HG03280 (cell line): ENCODE results near the gene GH2.
"Not testable (repeated sequence)": the region's sequence is repeated elsewhere in the genome, so short reads cannot be mapped to it uniquely, and the experiment has no call there.

Experiments
- ATAC-seq: cut with Tn5 transposase; IDR thresholded peaks from one replicate; pipeline ENCODE4 v1.9.1; 2021; ENCODE audit warnings: mild to moderate bottlenecking, moderate library complexity; ENCODE audit not compliant: unreplicated experiment

Gene GH2

GRCh38 chr17:63874693-63875092, 7.1 kb downstream of the GH2 start:
- ATAC-seq = not testable (repeated sequence)

- not testable (repeated sequence) for ATAC-seq
These were observed 7.6 kb downstream of the GH2 start for GRCh38 chr17:63874061-63874626.

GRCh38 chr17:63873577-63873976, 8.2 kb downstream of the GH2 start, which contains the start of gene CSH2:
CSH2 (minus strand) TSS chr17:63873677; CDS start chr17:63873614, 63 bp downstream.
- not testable (repeated sequence) for ATAC-seq

- ATAC-seq = not testable (repeated sequence)
These were observed 9.9 kb downstream of the GH2 start for GRCh38 chr17:63871646-63872365.

GRCh38 chr17:63870292-63870665, 11.5 kb downstream of the GH2 start:
- ATAC-seq = not testable (repeated sequence)

GRCh38 chr17:63869491-63870291, 12.1 kb downstream of the GH2 start:
- ATAC-seq = not testable (repeated sequence)

GRCh38 chr17:63866625-63867024, 15.1 kb downstream of the GH2 start:
- not testable (repeated sequence) for ATAC-seq

GRCh38 chr17:63859257-63859656, 22.5 kb downstream of the GH2 start:
- no peak for ATAC-seq

- not testable (repeated sequence) for ATAC-seq
These were observed 25.3 kb downstream of the GH2 start for GRCh38 chr17:63856425-63856824.

- no peak for ATAC-seq
These were observed 26.6 kb downstream of the GH2 start for GRCh38 chr17:63855185-63855584.

GRCh38 chr17:63854709-63855108, 27.0 kb downstream of the GH2 start:
- no peak for ATAC-seq

GRCh38 chr17:63853260-63853659, 28.5 kb downstream of the GH2 start:
- no peak for ATAC-seq

- no peak for ATAC-seq
These were observed 31.3 kb downstream of the GH2 start for GRCh38 chr17:63850401-63850800.

- peak; percentile 78 for ATAC-seq
These were observed 32.7 kb downstream of the GH2 start for GRCh38 chr17:63848834-63849689.

GRCh38 chr17:63847525-63848249, 34.1 kb downstream of the GH2 start:
- ATAC-seq = no peak

GRCh38 chr17:63845509-63845908, 36.2 kb downstream of the GH2 start:
- ATAC-seq = no peak

- ATAC-seq = no peak
These were observed 37.6 kb downstream of the GH2 start for GRCh38 chr17:63843910-63844677.

GRCh38 chr17:63843387-63843888, 38.3 kb downstream of the GH2 start:
- ATAC-seq = not testable (repeated sequence)
